T-helper 17 cell (primary cell): ENCODE data around the gene SERPINB5. TPM values are rescaled to one million over a fixed set of nuclear protein-coding genes. Genes with fewer than 3 reads are reported as not detected.
"Not testable (repeated sequence)": the region's sequence is repeated elsewhere in the genome, so short reads cannot be mapped to it uniquely, and the experiment has no call there.

Experiments
- ATAC-seq: fragments of 150-1000 bp; cut with Tn5 transposase; 2 replicates; pipeline ENCODE4 v1.10.0; 2021; ENCODE audit warnings: mild to moderate bottlenecking, moderate library complexity
- DNase-seq, 3 donors: peaks; one replicate each; pipeline versions ENCODE4 v3.0.0 to v3.0.0-alpha.2; 2020 to 2021
- H3K9me3 ChIP-seq: one replicate; pipeline ENCODE4 v1.7.0; 2013; ENCODE audit warnings: low read length, mild to moderate bottlenecking; ENCODE audit not compliant: control insufficient read depth, poor library complexity, severe bottlenecking
- H3K27ac Mint-ChIP-seq: one replicate; pipeline ENCODE4 v1.8.0; 2022; ENCODE audit warnings: mild to moderate bottlenecking, moderate library complexity, mixed read lengths
- H3K27me3 Mint-ChIP-seq: one replicate; pipeline ENCODE4 v1.8.0; 2022; ENCODE audit warnings: mixed read lengths
- H3K36me3 Mint-ChIP-seq: one replicate; pipeline ENCODE4 v1.8.0; 2022; ENCODE audit warnings: low read depth, mixed read lengths
- H3K4me1 Mint-ChIP-seq: one replicate; pipeline ENCODE4 v1.8.0; 2022; ENCODE audit warnings: mild to moderate bottlenecking, mixed read lengths
- H3K4me3 Mint-ChIP-seq: one replicate; pipeline ENCODE4 v1.8.0; 2022; ENCODE audit warnings: mild to moderate bottlenecking, moderate library complexity, mixed read lengths
- total RNA-seq, 4 donors: library from RNA in 2 of 4; stranded (reverse) in 2 of 4; gene quantifications; one replicate each; pipeline ENCODE4 v1.2.3 and lab custom pipeline; 2022 to 2026

The SERPINB5 gene
- total RNA-seq, 2 donors from 2014 or later, result not detected

GRCh38 chr18:63449426-63449825, 27.3 kb upstream of the SERPINB5 start:
- H3K4me1 Mint-ChIP-seq, result peaks cover 4% of the 10 kb centered on the region
- H3K27me3 Mint-ChIP-seq, result peaks cover 16% of the 10 kb centered on the region
- no peak overlapping the region for H3K27ac Mint-ChIP-seq
- ATAC-seq (no peak), DNase-seq (no peak)
- H3K4me3 Mint-ChIP-seq, result no peak overlapping the region
- no peaks in the 10 kb centered on the region for H3K9me3 ChIP-seq
- no peaks in the 10 kb centered on the region for H3K36me3 Mint-ChIP-seq

- ATAC-seq (no peak), DNase-seq (no peak)
- Mint-ChIP-seq H3K36me3 (no peaks in the 10 kb centered on the region), H3K27ac (no peak overlapping the region), H3K27me3 (peaks cover 21% of the 10 kb centered on the region), H3K4me3 (no peak overlapping the region), H3K4me1 (peaks cover 6% of the 10 kb centered on the region)
- no peaks in the 10 kb centered on the region for H3K9me3 ChIP-seq
Measured at GRCh38 chr18:63451799-63452660, 24.7 kb upstream of the SERPINB5 start.

- H3K27me3 Mint-ChIP-seq, result peaks cover 21% of the 10 kb centered on the region
- not testable (repeated sequence) for H3K4me1 Mint-ChIP-seq, DNase-seq, ATAC-seq, H3K27ac Mint-ChIP-seq, H3K36me3 Mint-ChIP-seq, H3K4me3 Mint-ChIP-seq, H3K9me3 ChIP-seq
Measured at GRCh38 chr18:63452751-63453150, 24.0 kb upstream of the SERPINB5 start.

- Mint-ChIP-seq H3K27me3 (peaks cover 25% of the 10 kb centered on the region), H3K27ac (no peak overlapping the region), H3K4me3 (no peak overlapping the region), H3K36me3 (no peaks in the 10 kb centered on the region), H3K4me1 (peaks cover 6% of the 10 kb centered on the region)
- DNase-seq (no peak), ATAC-seq (no peak)
- H3K9me3 ChIP-seq, result no peaks in the 10 kb centered on the region
Measured at GRCh38 chr18:63454497-63454896, 22.3 kb upstream of the SERPINB5 start.

- DNase-seq (no peak), ATAC-seq (no peak)
- H3K4me1 Mint-ChIP-seq, result peaks cover 2% of the 10 kb centered on the region
- H3K4me3 Mint-ChIP-seq, result no peak overlapping the region
- no peak overlapping the region for H3K27ac Mint-ChIP-seq
- no peaks in the 10 kb centered on the region for H3K9me3 ChIP-seq
- H3K36me3 Mint-ChIP-seq, result no peaks in the 10 kb centered on the region
- H3K27me3 Mint-ChIP-seq, result peaks cover 23% of the 10 kb centered on the region
Measured at GRCh38 chr18:63457977-63458376, 18.8 kb upstream of the SERPINB5 start.

GRCh38 chr18:63460414-63460813, 16.3 kb upstream of the SERPINB5 start:
- H3K4me1 Mint-ChIP-seq, result no peaks in the 10 kb centered on the region
- no peak overlapping the region for H3K4me3 Mint-ChIP-seq
- no peak overlapping the region for H3K27ac Mint-ChIP-seq
- H3K36me3 Mint-ChIP-seq, result no peaks in the 10 kb centered on the region
- peaks cover 34% of the 10 kb centered on the region for H3K27me3 Mint-ChIP-seq
- H3K9me3 ChIP-seq, result no peaks in the 10 kb centered on the region
- no peak for DNase-seq
- ATAC-seq, result no peak

- no peaks in the 10 kb centered on the region for H3K36me3 Mint-ChIP-seq
- no peak for DNase-seq
- H3K27me3 Mint-ChIP-seq, result peaks cover 31% of the 10 kb centered on the region
- H3K4me3 Mint-ChIP-seq, result no peak overlapping the region
- ATAC-seq, result no peak
- H3K4me1 Mint-ChIP-seq, result no peaks in the 10 kb centered on the region
- H3K27ac Mint-ChIP-seq, result no peak overlapping the region
- no peaks in the 10 kb centered on the region for H3K9me3 ChIP-seq
Measured at GRCh38 chr18:63464434-63464833, 12.3 kb upstream of the SERPINB5 start.

- H3K27ac Mint-ChIP-seq, result no peak overlapping the region
- H3K36me3 Mint-ChIP-seq, result no peaks in the 10 kb centered on the region
- DNase-seq (no peak), ATAC-seq (no peak)
- H3K9me3 ChIP-seq, result no peaks in the 10 kb centered on the region
- H3K27me3 Mint-ChIP-seq, result peaks cover 31% of the 10 kb centered on the region
- H3K4me1 Mint-ChIP-seq, result no peaks in the 10 kb centered on the region
- H3K4me3 Mint-ChIP-seq, result no peak overlapping the region
Measured at GRCh38 chr18:63465059-63465458, 11.7 kb upstream of the SERPINB5 start.

- no peaks in the 10 kb centered on the region for H3K9me3 ChIP-seq
- ATAC-seq, result no peak
- H3K4me3 Mint-ChIP-seq, result no peak overlapping the region
- no peak for DNase-seq
- H3K4me1 Mint-ChIP-seq, result peaks cover 2% of the 10 kb centered on the region
- no peaks in the 10 kb centered on the region for H3K36me3 Mint-ChIP-seq
- H3K27ac Mint-ChIP-seq, result no peak overlapping the region
- peaks cover 34% of the 10 kb centered on the region for H3K27me3 Mint-ChIP-seq
Measured at GRCh38 chr18:63467699-63468098, 9.1 kb upstream of the SERPINB5 start.

GRCh38 chr18:63468575-63468974, 8.2 kb upstream of the SERPINB5 start:
- H3K9me3 ChIP-seq, result no peaks in the 10 kb centered on the region
- no peak overlapping the region for H3K27ac Mint-ChIP-seq
- no peaks in the 10 kb centered on the region for H3K36me3 Mint-ChIP-seq
- H3K27me3 Mint-ChIP-seq, result peaks cover 26% of the 10 kb centered on the region
- no peak for DNase-seq
- H3K4me1 Mint-ChIP-seq, result peaks cover 2% of the 10 kb centered on the region
- H3K4me3 Mint-ChIP-seq, result no peak overlapping the region
- no peak for ATAC-seq

GRCh38 chr18:63470751-63471150, 6.0 kb upstream of the SERPINB5 start:
- no peak overlapping the region for H3K4me3 Mint-ChIP-seq
- no peaks in the 10 kb centered on the region for H3K36me3 Mint-ChIP-seq
- DNase-seq (no peak), ATAC-seq (no peak)
- H3K4me1 Mint-ChIP-seq, result peaks cover 2% of the 10 kb centered on the region
- peaks cover 33% of the 10 kb centered on the region for H3K27me3 Mint-ChIP-seq
- H3K27ac Mint-ChIP-seq, result no peak overlapping the region
- no peaks in the 10 kb centered on the region for H3K9me3 ChIP-seq

GRCh38 chr18:63472380-63472779, 4.4 kb upstream of the SERPINB5 start:
- no peak for ATAC-seq
- H3K9me3 ChIP-seq, result no peaks in the 10 kb centered on the region
- no peak for DNase-seq
- Mint-ChIP-seq H3K27me3 (peaks cover 36% of the 10 kb centered on the region), H3K4me1 (peaks cover 2% of the 10 kb centered on the region), H3K27ac (no peak overlapping the region), H3K4me3 (no peak overlapping the region), H3K36me3 (no peaks in the 10 kb centered on the region)

GRCh38 chr18:63477200-63477599, 442 bp downstream of the SERPINB5 start:
- H3K9me3 ChIP-seq, result no peaks in the 10 kb centered on the region
- Mint-ChIP-seq H3K4me1 (peaks cover 1% of the 10 kb centered on the region), H3K36me3 (no peaks in the 10 kb centered on the region), H3K27ac (no peak overlapping the region), H3K27me3 (peaks cover 68% of the 10 kb centered on the region), H3K4me3 (no peak overlapping the region)
- DNase-seq (no peak), ATAC-seq (no peak)

GRCh38 chr18:63477968-63478367, 1.2 kb downstream of the SERPINB5 start:
- Mint-ChIP-seq H3K27ac (no peak overlapping the region), H3K4me3 (no peak overlapping the region), H3K36me3 (no peaks in the 10 kb centered on the region), H3K27me3 (peaks cover 67% of the 10 kb centered on the region), H3K4me1 (no peaks in the 10 kb centered on the region)
- DNase-seq, result no peak
- H3K9me3 ChIP-seq, result no peaks in the 10 kb centered on the region
- ATAC-seq, result no peak
